Measurements from ENCODE around the gene WASF3. TPM values are rescaled to one million over a fixed set of nuclear protein-coding genes. Genes with fewer than 3 reads are reported as not detected.

Gene WASF3
- total RNA-seq, 2 donors from 2014 or later, result 3.2 to 4.0 TPM

DNA sequence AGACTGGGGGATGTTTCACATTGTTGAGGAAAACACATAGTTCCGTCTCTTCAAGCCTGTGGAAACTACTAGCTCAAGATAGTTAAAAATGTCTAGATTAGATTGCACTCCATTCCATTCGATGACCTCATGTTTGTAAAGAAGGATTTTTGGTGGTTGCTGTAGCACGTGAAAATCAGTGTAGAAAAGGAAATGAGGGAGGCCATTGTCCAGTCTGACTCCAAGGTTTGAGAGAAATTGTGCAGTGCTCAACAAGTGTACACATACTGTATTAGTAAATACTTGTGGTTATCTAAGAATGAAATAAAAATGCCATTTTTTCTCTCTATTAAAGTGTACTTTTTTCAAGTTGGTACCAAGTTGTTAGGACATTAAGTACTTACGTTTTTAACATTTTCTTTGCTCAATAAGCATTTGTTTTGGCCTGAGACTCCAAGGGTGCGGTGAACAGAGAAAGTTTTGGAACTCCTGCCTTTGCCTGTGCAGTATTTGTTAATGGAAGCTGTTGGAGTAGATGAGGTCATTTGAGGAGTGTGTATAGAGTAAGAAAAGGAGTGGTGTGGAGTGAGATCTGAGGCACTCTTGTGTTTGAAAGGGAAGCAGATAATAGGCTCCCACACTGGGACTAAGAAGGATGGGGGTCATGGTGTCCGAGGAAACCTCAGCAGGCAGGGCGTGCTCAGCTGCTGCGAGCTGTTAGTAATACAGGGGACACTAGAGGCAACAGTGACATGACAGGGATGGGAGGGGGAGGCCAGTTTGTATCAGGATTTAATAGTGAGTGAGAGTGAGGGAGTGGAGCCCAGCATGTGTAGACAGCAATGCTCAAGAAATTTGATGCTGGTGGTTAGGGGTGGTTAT lies 4.4 kb downstream of the WASF3 start:
- DNase-seq, result no peak
- H3K27me3 ChIP-seq, result peaks cover 14% of the 10 kb centered on the region
- H3K36me3 ChIP-seq, result no peaks in the 10 kb centered on the region
- H3K27ac ChIP-seq, result no peak overlapping the region
- no peak overlapping the region for H3K9ac ChIP-seq (ENCODE audit: low read depth in 2 of 2, low read length in 2 of 2)
- intact Hi-C loops (cut with DNase I), result no loop called here
- H3K9me3 ChIP-seq, result no peaks in the 10 kb centered on the region
- H3K4me3 ChIP-seq, result no peak overlapping the region
- peaks cover 5% of the 10 kb centered on the region for H3K4me1 ChIP-seq
- TF ChIP-seq, protein P1, sequence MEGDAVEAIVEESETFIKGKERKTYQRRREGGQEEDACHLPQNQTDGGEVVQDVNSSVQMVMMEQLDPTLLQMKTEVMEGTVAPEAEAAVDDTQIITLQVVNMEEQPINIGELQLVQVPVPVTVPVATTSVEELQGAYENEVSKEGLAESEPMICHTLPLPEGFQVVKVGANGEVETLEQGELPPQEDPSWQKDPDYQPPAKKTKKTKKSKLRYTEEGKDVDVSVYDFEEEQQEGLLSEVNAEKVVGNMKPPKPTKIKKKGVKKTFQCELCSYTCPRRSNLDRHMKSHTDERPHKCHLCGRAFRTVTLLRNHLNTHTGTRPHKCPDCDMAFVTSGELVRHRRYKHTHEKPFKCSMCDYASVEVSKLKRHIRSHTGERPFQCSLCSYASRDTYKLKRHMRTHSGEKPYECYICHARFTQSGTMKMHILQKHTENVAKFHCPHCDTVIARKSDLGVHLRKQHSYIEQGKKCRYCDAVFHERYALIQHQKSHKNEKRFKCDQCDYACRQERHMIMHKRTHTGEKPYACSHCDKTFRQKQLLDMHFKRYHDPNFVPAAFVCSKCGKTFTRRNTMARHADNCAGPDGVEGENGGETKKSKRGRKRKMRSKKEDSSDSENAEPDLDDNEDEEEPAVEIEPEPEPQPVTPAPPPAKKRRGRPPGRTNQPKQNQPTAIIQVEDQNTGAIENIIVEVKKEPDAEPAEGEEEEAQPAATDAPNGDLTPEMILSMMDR (IDR thresholded peaks at IDR 0.05), result no peak

DNA sequence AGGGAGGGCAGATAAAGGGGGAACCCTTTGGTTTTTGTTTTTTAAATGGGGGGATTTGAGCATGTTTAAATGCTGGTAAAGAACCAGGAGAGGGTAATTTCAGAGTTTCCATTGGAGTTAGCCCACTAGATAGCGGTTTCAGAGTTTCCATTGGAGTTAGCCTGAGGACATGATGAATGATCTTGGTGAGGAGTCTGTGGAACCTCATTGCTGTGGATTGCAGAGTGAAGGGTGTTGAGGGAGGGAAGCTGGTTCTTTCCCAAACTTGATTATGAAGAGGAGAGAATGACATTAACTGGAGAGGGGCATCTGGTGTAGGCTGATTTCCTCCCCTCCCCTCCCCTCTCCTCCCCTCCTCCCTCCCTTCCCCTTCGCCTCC lies 5.0 kb downstream of the WASF3 start:
- TF ChIP-seq, protein P1 (IDR thresholded peaks at IDR 0.05), result no peak
- peaks cover 14% of the 10 kb centered on the region for H3K27me3 ChIP-seq
- no peak overlapping the region for H3K4me3 ChIP-seq
- no peaks in the 10 kb centered on the region for H3K9me3 ChIP-seq
- H3K9ac ChIP-seq (ENCODE audit: low read depth in 2 of 2, low read length in 2 of 2), result no peak overlapping the region
- no peaks in the 10 kb centered on the region for H3K36me3 ChIP-seq
- no peak for DNase-seq
- peaks cover 5% of the 10 kb centered on the region for H3K4me1 ChIP-seq
- intact Hi-C loops (cut with DNase I), result no loop called here
- no peak overlapping the region for H3K27ac ChIP-seq

DNA sequence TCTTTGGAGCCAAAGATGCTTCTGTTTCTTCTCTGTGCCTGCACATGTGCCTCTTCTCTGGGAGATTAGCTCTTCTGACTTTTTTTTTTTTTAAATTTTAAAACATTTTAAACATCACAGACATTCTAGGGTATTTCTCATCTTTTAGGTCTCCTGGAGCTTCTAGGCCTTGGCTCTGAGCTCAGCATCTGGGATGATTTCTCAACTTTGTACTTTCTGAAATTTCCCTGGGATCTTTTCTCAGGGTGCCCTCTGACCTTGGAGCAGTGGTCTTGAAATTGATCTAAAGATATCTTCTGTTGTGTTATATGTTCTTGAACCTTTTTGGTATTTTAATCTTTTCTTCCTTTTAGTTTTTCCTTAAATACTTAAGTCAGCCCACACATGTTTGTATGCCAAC lies 6.2 kb downstream of the WASF3 start:
- no peaks in the 10 kb centered on the region for H3K9me3 ChIP-seq
- intact Hi-C loops (cut with DNase I), result no loop called here
- H3K4me1 ChIP-seq, result no peaks in the 10 kb centered on the region
- H3K4me3 ChIP-seq, result no peak overlapping the region
- TF ChIP-seq, protein P1 (IDR thresholded peaks at IDR 0.05), result no peak
- peaks cover 6% of the 10 kb centered on the region for H3K27me3 ChIP-seq
- H3K36me3 ChIP-seq, result no peaks in the 10 kb centered on the region
- no peak for DNase-seq
- no peak overlapping the region for H3K27ac ChIP-seq
- H3K9ac ChIP-seq (ENCODE audit: low read depth in 2 of 2, low read length in 2 of 2), result no peak overlapping the region

DNA sequence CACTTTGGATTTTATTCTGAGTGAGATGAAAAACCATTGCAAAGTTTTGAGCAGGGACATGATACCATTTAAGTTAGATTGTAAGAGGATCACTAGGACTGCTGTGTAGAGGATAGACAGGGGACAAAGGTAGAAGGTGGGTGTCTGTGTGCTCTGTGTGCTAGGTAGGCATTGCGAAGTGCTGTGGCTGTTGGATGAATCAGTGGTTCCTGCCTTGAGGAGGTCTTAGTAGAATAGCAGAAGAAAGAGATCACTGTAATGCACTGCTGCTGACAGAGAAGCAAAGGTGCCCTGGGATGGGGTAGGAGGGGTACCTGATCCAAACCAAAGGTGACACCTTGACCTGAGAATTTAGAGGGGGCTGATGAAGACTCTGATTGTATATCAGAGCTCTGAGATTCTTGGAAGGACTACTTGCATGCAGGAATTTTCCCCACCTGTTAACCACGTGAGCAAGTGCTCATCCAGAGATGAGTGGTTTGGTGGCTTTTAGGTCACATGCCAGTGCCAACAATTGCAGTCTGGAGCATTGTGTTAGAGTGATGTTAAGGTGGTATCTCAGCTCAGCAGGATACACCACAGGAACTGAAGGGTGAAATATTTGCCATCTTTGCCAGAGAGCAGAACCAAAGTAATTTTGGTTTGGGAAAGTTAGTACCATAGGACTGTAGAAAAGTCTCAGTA lies 10.8 kb downstream of the WASF3 start:
- H3K4me1 ChIP-seq, result no peaks in the 10 kb centered on the region
- H3K9ac ChIP-seq (ENCODE audit: low read depth in 2 of 2, low read length in 2 of 2), result no peak overlapping the region
- H3K36me3 ChIP-seq, result no peaks in the 10 kb centered on the region
- H3K27ac ChIP-seq, result no peak overlapping the region
- no peaks in the 10 kb centered on the region for H3K9me3 ChIP-seq
- intact Hi-C loops (cut with DNase I), result no loop called here
- H3K4me3 ChIP-seq, result no peak overlapping the region
- no peak for DNase-seq
- no peaks in the 10 kb centered on the region for H3K27me3 ChIP-seq
- TF ChIP-seq, protein P1 (IDR thresholded peaks at IDR 0.05), result no peak

DNA sequence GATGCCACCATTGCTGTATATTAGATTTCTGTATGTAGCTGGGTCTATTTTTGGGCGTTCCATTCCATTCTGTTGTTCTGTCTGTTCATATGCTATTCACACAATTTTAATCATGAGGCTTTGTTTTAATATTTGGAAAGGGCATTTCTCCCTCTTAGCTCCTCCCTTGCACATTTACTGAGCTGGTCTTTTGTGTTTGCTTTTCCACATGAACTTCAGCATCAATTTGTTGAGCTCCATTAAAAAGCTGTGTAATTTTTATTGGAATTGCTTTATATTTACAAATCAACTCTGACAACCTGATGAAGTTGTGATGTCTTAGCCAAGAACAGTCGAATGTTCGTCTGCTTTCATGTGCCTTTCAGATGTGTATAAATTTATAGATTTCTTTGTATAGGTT lies 14.0 kb downstream of the WASF3 start:
- intact Hi-C loops (cut with DNase I), result no loop called here
- H3K27ac ChIP-seq, result no peak overlapping the region
- DNase-seq, result no peak
- TF ChIP-seq, protein P1 (IDR thresholded peaks at IDR 0.05), result no peak
- no peaks in the 10 kb centered on the region for H3K36me3 ChIP-seq
- H3K9me3 ChIP-seq, result no peaks in the 10 kb centered on the region
- no peaks in the 10 kb centered on the region for H3K27me3 ChIP-seq
- H3K4me1 ChIP-seq, result no peaks in the 10 kb centered on the region
- no peak overlapping the region for H3K4me3 ChIP-seq
- no peak overlapping the region for H3K9ac ChIP-seq (ENCODE audit: low read depth in 2 of 2, low read length in 2 of 2)

Measured in colonic mucosa (tissue), 4 donors.